Right lobe of liver (tissue), 4 donors: ENCODE results near the gene PDZK1.

Experiments used
- CTCF ChIP-seq, 4 donors: fragments of 200-600 bp in 3 of 4; fragments of 450-650 bp in 1 of 4; IDR thresholded peaks; one replicate each; pipeline versions ENCODE4 v1.5.1 to v1.8.0; 2016 to 2022; ENCODE audit warnings: antibody characterized with exemption in 4 of 4, mild to moderate bottlenecking in 2 of 4
- POLR2A ChIP-seq: fragments of 450-650 bp; IDR thresholded peaks from one replicate; pipeline ENCODE4 v1.6.1; 2017; ENCODE audit warnings: antibody characterized with exemption, mild to moderate bottlenecking
- donor health status: DM: no; HTN: no; CAD: no.
- donor health status: DM: no; HTN: no; CAD: no.
- donor health status: DM: no; HTN: yes; CAD: no.

- no peak for TF ChIP-seq POLR2A
- TF ChIP-seq CTCF (IDR thresholded peaks at IDR 0.05) = no peak
Observed at GRCh38 chr1:145747398-145748247, 40.5 kb upstream of the PDZK1 start.
